Activated effector memory CD4-positive, alpha-beta T cell treated with anti-CD3 and anti-CD28 coated beads, Interleukin-2, amount 50 U/mL, for 16 hours (primary cell): ENCODE measurements around the gene RABGAP1L.
"Not testable (repeated sequence)": the region's sequence is repeated elsewhere in the genome, so short reads cannot be mapped to it uniquely, and the experiment has no call there.

ENCODE experiments used
- DNase-seq: peaks from one replicate; pipeline ENCODE4 v3.0.0-alpha.2; 2020

RABGAP1L gene

GRCh38 chr1:174617905-174618304 is 458.6 kb downstream of the RABGAP1L start:
- not testable (repeated sequence) for DNase-seq

- DNase-seq: no peak
Observed at GRCh38 chr1:174623324-174624035, 464.2 kb downstream of the RABGAP1L start.

DNA sequence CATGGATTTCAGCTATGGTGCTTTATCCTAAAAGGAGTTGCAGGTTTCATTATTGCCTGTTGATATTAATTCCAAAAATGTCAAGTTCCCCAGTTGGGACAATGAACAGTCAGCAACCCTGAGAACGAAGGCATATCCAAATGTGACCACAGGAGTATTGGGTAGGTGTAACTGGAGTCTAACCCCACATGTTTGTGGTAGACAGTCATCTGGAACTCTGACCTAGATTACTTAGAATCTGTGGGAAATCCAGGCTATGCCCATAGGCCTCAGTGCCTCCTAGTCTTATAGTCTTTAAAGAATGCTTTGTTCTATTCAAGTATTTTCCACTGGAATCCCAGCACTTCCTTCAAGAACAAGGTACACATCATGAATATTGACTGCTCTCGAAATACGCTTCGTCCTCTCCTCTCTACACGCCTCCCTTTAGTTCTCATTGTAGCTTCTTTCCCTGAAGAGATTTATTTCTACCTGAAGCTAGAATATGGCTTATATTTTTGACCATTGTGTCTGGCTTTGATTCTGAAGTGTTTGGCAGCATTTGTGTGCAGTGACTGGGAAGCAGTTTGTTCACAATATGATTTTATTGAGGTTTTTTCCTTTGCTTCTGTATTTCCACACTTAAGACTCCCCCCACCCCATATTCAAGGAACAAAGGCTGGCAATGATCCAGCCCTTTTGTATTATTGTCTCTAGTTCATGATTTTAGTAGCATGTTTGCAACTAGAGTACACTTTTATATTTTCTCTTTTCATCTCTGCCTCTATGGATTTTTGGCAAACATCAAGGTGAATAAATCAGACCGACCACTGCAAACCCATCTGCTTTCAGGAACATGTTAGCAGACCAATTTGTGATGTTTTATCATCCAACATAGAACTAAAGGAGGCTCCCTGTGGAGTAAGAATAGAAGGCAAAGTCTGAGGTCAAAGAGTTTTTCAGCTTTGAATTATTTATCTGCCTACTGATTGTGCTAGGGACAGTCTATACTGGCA is 467.0 kb downstream of the RABGAP1L start:
- no peak for DNase-seq

- no peak for DNase-seq
Observed at GRCh38 chr1:174637487-174637886, 478.2 kb downstream of the RABGAP1L start.

DNA sequence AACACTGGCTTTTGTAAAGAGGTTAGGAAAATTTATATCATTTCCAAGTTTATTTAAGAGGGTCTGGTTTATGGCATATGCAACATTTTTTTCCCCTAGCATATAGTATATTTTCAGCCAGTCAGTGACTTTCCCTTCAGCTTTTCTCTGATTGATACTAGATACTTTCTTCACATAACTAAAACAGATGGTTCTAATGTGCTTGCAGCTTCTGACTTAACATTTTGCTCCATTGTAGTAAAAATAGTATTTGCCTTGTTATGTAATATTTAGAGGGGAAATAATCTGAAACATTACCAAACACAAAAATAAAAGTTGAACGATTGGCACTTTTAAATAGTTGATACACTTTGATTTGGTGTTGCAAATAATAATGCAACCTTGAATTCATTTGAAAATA is 480.1 kb downstream of the RABGAP1L start:
- no peak for DNase-seq

- no peak for DNase-seq
Observed at GRCh38 chr1:174640783-174641182, 481.5 kb downstream of the RABGAP1L start.

DNA sequence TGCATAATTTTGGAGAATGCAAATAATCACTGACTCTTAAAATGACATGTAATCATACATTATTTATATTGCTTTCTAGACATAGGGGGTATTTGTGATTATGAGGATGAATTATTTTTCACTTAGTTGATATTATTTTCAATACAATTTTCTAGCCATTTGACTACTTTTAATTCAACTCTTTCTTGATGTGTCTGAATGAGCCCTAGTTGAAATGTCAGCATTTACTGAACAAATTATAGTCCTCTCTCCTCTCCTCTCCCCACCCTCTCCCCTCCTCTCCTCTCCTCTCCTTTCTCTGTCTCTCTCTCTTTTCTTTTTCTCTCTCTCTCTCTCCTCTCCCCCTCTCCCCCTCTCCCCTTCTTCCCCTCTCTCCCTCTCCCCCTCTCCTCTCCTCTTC is 483.1 kb downstream of the RABGAP1L start:
- DNase-seq: no peak

GRCh38 chr1:174643206-174643605 is 483.9 kb downstream of the RABGAP1L start:
- DNase-seq: no peak

GRCh38 chr1:174649572-174649971 is 490.3 kb downstream of the RABGAP1L start:
- DNase-seq: not testable (repeated sequence)

DNA sequence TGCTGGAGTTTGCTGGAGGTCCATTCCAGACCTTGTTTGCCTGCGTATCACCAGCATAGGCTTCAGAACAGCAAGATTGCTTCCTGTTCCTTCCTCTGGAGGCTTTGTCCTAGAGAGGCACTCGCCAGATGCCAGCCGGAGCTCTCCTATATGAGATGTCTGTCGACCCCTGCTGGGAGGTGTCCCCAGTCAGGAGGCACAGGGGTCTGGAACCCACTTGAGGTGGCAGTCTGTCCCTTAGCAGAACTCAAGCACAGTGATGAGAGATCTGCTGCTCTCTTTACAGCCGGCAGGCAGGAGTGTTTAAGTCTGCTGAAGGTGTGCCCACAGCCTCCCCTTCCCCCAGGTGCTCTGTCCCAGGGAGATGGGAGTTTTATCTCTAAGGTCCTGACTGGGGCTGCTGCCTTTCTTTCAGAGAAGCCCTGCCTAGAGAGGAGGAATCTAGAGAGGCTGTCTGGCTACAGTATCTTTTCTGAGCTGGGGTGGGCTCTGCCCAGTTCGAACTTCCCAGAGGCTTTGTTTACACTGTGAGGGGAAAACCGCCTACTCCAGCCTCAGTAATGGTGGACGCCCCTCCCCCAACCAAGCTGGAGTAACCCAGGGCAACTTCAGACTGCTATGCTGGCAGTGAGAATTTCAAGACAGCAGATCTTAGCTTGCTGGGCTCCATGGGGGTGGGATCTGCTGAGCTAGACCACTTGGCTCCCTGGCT is 493.4 kb downstream of the RABGAP1L start:
- DNase-seq: no peak

- DNase-seq: no peak
Observed at GRCh38 chr1:174654560-174654959, 495.2 kb downstream of the RABGAP1L start.

GRCh38 chr1:174656409-174657059 is 497.2 kb downstream of the RABGAP1L start:
- DNase-seq: no peak

DNA sequence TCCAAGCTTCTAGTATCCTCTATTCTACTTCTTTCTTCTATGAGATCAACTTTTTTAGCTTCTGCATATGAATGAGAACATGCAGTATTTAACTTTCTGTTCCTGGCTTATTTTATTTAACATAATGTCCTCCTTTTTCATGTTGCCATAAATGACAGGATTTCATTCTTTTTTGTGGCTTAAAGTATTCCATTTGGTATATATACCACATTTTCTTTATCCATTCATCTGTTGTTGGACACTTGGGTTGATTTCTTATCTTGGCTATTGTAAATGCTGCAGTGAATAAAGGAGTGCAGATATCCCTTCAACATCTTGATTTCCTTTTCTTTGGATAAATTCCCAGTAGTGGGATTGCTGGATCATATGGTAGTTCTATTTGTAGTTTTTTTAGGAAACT is 498.1 kb downstream of the RABGAP1L start:
- DNase-seq: no peak

DNA sequence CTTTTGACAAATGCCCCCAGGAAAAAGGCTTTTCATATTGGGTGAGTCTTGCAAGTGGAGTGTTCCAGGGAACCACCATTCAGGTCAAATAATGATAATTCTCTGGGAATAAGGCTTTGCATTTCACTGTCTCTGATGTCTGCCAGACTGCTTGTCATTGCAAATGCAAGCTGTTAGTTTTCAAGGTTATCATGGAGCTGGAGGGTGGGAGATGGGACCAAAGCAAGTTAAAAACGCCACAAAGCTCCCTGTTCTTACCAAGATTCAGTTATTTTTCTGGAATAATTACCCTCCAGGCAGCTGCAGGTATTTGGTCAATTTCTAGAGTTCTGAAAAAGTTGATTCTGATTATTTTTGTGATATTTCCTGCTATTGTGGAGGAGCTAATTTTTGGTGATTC is 498.6 kb downstream of the RABGAP1L start:
- no peak for DNase-seq

DNA sequence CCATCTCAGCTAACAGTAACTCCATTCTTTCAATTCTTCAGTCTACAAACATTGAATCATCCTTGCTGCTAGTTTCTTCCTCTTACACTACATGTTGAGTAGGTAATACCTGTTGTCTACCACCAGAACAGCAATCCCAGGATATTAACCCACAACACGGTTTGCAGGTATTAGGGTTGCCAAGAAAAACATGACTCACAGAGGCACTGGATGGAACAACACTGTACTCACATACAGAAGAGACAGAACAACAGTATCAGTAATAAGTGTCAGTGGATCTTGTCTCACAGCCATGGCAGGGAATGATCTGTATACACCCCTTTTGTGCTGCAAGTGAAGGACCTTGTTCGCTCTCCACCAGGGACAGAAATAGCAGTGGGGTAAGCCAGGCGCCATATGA is 500.5 kb downstream of the RABGAP1L start:
- DNase-seq: no peak

DNA sequence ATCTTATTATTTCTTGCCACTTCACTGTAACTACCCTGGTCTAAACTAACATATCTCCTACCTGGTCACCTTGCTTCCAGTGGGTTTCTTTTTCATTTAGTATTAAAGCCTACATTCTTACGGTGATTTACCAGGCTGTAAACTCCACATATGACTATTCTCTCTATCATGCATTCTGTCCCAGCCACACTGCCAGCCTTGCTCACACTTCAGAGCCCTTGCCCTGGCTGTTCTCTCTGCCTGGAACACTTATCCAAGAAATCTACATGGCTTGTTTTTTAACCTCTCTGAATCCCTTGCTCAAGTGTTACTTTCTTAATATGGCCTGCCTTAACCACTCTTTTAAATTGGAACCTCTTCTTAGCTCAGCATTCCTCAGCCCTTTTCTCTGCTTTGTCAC is 501.2 kb downstream of the RABGAP1L start:
- no peak for DNase-seq

GRCh38 chr1:174663358-174663757 is 504.0 kb downstream of the RABGAP1L start:
- DNase-seq: no peak

GRCh38 chr1:174666248-174666647 is 506.9 kb downstream of the RABGAP1L start:
- DNase-seq: no peak

GRCh38 chr1:174671826-174672225 is 512.5 kb downstream of the RABGAP1L start:
- no peak for DNase-seq

DNA sequence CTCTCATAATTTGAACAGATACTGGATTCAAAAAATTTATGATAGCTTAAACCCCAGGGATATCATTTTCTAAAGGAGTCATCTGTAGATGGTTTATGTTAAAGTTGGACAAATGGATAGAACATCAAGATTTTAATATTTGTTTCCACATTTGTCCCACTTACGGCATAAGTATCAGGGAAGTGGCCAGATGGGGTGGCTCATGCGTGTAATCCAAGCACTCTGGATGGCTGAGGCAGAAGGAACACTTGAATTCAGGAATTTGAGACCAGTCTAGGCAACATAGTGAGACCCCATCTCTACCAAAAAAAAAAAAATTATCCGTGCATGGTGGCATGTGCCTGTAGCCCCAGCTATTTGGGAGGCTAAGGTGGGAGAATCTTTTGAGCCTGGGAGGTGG is 517.5 kb downstream of the RABGAP1L start:
- DNase-seq: no peak

DNA sequence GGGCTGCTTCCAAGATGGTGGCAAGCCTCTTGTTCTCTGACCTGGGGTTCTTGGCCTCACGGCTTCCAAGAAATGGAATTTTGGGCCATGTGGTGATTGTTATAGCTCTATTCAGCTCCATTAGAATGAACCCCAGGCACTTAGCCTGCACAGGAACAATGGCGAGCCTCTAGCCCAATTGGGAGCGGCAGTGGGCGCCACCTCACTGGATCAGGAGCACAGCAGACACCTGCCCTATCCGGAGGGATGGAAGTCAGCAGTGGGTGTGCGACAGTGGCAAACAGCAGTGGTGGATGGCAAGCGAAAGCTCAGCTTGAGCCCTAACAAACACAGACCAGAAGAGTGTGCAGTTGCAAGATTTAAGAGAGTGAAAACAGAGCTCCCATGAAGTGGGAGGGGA is 519.3 kb downstream of the RABGAP1L start:
- no peak for DNase-seq

DNA sequence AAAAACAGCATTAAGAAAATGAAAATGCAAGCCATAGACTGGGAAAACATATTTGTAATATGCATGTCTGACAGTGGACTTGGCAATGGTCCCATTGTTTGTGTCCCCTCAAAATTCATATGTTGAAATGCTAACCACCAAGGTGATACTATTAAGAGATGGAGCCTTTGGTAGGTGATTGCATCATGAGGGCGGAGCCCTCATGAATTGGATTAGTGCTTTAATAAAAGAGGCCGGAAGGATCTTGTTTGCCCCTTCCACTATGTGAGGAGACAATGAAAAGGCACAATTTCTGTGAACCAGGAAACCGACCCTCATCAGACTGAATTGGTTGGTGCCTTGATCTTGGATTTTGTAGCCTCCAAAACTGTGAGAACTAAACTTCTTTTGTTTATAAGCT is 520.8 kb downstream of the RABGAP1L start:
- DNase-seq: no peak
